Duodenal mucosa (tissue), 2 donors: ENCODE results near the gene CIAO2B.
"Not testable (repeated sequence)": the region's sequence is repeated elsewhere in the genome, so short reads cannot be mapped to it uniquely, and the experiment has no call there.

ENCODE experiments used
- H3K27ac ChIP-seq: one replicate; pipeline ENCODE4 v1.7.0; 2013; ENCODE audit warnings: low read depth, low read length
- H3K27me3 ChIP-seq, 2 donors: one replicate each; pipeline ENCODE4 v1.7.0; 2013; ENCODE audit warnings: low read length in 2 of 2, control low read depth in 1 of 2; ENCODE audit not compliant: insufficient read depth in 2 of 2, control insufficient read depth in 1 of 2
- H3K36me3 ChIP-seq, 2 donors: one replicate each; pipeline ENCODE4 v1.7.0; 2013; ENCODE audit warnings: low read length in 2 of 2, control low read depth in 1 of 2; ENCODE audit not compliant: insufficient read depth in 2 of 2, control insufficient read depth in 1 of 2
- H3K4me1 ChIP-seq, 2 donors: one replicate each; pipeline ENCODE4 v1.7.0; 2013; ENCODE audit warnings: low read length in 2 of 2, control low read depth in 1 of 2; ENCODE audit not compliant: insufficient read depth in 2 of 2, control insufficient read depth in 1 of 2
- H3K4me3 ChIP-seq, 2 donors: one replicate each; pipeline ENCODE4 v1.7.0; 2013; ENCODE audit warnings: low read length in 2 of 2, low read depth in 1 of 2
- H3K9ac ChIP-seq, 2 donors: one replicate each; pipeline ENCODE4 v1.7.0; 2013; ENCODE audit warnings: low read length in 2 of 2, low read depth in 1 of 2
- H3K9me3 ChIP-seq, 2 donors: one replicate each; pipeline ENCODE4 v1.7.0; 2013; ENCODE audit warnings: low read length in 2 of 2, control low read depth in 1 of 2; ENCODE audit not compliant: control insufficient read depth in 1 of 2

CIAO2B gene

DNA sequence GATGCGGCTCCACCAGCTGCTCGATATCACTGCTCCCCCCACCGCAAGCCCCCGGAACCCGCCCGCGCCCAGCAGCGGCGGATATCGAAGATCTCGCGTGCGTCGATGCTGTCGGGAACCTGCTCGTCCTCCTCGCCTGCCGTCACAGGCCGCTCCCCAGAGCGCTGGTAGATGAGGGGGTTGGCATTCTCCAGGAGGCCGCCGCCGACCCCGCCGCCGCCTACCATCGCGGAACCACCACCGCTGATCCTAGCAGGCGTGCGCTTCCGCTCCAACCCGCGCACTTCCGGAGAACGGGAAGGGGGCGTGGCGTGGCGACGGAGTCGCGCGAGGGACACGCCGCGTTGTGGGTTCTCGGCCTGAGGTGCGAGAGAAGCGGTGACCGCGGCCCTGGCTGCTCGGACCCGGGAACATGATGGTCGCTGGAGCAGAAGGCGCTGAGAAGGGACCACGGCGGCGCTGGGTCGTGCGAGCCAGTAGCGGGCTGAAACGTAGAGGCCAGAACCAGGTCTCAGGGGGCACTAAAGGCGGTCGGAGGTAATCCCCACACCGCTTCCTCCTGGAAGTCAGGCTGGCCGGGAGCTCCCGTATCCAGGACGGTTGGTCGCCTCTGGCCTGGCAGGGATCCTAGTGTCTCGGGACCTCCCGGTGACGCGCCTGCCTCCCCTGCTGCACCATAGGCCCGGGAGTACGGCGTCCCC, at the start of gene CIAO2B:
Gene CIAO2B, minus strand, starts transcription at position 265 of the 701 bp plus-strand sequence. Its CDS starts 38 bp downstream, at position 227.
- H3K27me3 ChIP-seq, result no peaks in the 10 kb centered on the region
- peaks cover 19 to 29% of the 10 kb centered on the region in 2 donors for H3K36me3 ChIP-seq
- H3K9ac ChIP-seq, result peak within 1 kb of the TSS; percentile 99 to 100
- peaks cover 47 to 73% of the 10 kb centered on the region in 2 donors for H3K4me1 ChIP-seq
- H3K4me3 ChIP-seq, result peak within 1 kb of the TSS; percentile 99 to 100
- H3K27ac ChIP-seq, result peak within 1 kb of the TSS; percentile 95
- no peaks in the 10 kb centered on the region for H3K9me3 ChIP-seq

DNA sequence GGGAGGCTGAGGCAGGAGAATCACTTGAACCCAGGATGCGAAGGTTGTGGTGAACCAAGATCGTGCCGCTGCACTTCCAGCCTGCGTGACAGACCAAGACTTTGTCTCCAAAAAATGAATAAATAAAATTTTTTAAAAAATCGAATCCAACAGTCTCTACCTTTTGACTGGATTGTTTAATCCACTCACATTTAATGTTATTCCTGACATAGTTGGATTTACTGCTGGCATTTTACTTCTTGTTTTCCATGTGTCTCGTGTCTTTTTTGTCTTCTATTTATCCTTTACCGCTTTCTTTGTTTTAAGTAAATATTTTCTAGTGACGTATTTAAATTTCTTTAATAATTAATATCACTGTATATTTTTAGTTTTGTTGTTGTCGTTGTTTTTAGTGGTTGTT, 48.8 kb upstream of the CIAO2B start:
- H3K9ac ChIP-seq, result no peak overlapping the region
- no peaks in the 10 kb centered on the region for H3K4me1 ChIP-seq
- no peaks in the 10 kb centered on the region for H3K36me3 ChIP-seq
- no peaks in the 10 kb centered on the region for H3K9me3 ChIP-seq
- no peak overlapping the region for H3K4me3 ChIP-seq
- no peaks in the 10 kb centered on the region for H3K27me3 ChIP-seq
- no peak overlapping the region for H3K27ac ChIP-seq

DNA sequence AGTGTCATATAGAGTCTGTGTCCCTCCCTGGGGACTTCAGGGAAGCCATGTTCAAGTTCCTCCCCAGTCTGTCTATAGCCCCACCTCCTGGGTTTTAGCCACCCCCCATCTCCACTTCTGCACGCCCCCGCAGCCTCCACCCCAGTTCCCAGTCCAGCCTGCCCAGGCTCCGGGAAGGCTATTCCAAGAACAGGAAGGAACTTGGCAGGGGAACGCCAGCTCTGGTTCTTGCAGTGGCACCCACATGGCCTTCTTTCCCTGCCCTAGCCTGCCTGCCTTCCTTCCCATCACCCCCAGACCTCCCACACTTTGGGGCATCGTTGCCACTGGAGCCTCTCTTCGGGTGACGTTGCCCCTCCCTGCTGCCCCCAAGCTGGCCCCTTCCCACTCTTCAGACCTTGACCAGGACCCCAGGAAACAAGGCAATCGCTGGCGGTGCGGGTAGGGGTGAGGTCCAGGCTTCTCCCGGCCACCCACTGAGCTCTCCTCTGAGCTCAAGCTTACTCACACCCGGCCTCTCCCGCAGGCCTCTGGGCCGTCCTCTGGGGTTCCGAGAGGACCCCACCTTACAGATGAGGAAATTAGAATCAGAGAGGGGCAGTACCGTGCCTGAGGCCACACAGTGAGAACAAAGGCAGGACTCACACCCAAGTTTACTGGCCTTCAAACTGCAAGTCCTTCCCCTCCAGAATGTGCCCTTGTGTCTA, 45.0 kb upstream of the CIAO2B start:
- no peak overlapping the region for H3K4me3 ChIP-seq
- no peak overlapping the region for H3K9ac ChIP-seq
- no peaks in the 10 kb centered on the region for H3K9me3 ChIP-seq
- H3K36me3 ChIP-seq, result no peaks in the 10 kb centered on the region
- H3K4me1 ChIP-seq, result peaks cover 0 to 15% of the 10 kb centered on the region in 2 donors
- H3K27ac ChIP-seq, result no peak overlapping the region
- no peaks in the 10 kb centered on the region for H3K27me3 ChIP-seq

DNA sequence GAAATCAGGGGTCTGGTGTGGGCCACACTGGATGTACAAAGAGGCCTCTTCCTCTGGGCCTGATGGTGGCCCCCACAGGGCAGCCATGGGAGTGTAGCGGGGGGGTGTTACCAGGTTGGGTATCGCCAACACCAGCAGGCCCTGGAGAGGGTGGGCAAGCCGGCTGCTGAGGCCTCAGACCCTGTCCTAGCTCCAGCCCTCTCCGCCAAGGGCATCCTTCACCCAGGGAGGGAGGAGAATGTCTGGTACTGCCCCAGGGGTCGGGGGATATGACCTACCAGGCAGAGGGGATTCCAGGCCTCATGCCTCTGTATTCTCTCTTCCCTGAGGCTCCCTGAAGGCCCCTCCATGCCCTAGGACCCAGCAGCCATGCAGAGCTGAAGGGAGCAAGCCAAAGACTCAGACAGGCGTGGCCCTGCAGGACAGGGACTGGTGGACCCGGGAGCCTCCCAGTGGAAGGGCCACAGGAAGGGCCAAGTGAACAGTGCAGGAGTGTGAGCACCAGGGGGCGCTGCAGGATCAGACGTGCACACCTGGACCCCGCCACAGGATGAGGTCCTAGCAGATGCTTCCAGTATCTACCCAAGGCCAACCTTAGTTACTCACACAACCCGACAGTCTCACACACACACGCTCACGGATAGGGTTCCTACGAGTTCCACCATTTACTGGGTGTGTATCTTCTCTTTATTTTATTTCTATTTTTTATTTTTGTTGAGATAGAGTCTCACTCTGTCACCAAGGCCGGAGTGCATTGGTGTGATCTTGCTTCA, 43.3 kb upstream of the CIAO2B start:
- H3K27ac ChIP-seq, result no peak overlapping the region
- H3K27me3 ChIP-seq, result no peaks in the 10 kb centered on the region
- no peak overlapping the region for H3K4me3 ChIP-seq
- no peaks in the 10 kb centered on the region for H3K9me3 ChIP-seq
- H3K9ac ChIP-seq, result peak overlapping the region in 1 of 2 donors; percentile 25
- peaks cover 0 to 4% of the 10 kb centered on the region in 2 donors for H3K36me3 ChIP-seq
- H3K4me1 ChIP-seq, result peaks cover 0 to 15% of the 10 kb centered on the region in 2 donors

DNA sequence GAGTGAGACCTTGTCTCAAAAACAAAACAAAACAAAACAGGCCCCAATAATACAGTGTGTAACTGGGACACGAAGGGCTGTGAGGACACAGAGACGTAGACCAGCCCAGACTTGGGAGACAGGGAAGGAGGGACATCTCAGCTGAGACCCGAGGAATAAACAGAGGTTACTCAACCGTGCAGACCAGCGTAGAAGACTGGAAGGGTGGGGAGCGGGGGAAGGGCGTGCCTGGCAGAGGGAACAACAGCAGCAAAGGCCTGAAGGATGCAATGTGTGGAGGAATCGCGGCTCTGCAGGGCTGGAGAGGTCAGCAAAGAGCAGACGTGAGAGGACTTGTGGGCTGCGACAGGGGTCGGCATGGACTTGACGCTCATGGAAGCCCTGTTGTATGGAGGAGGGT, 42.5 kb upstream of the CIAO2B start:
- Histone ChIP-seq H3K27ac (no peak overlapping the region), H3K4me1 (peaks cover 0 to 15% of the 10 kb centered on the region in 2 donors), H3K4me3 (no peak overlapping the region), H3K9me3 (no peaks in the 10 kb centered on the region), H3K36me3 (peaks cover 0 to 8% of the 10 kb centered on the region in 2 donors), H3K27me3 (no peaks in the 10 kb centered on the region), H3K9ac (no peak overlapping the region)

DNA sequence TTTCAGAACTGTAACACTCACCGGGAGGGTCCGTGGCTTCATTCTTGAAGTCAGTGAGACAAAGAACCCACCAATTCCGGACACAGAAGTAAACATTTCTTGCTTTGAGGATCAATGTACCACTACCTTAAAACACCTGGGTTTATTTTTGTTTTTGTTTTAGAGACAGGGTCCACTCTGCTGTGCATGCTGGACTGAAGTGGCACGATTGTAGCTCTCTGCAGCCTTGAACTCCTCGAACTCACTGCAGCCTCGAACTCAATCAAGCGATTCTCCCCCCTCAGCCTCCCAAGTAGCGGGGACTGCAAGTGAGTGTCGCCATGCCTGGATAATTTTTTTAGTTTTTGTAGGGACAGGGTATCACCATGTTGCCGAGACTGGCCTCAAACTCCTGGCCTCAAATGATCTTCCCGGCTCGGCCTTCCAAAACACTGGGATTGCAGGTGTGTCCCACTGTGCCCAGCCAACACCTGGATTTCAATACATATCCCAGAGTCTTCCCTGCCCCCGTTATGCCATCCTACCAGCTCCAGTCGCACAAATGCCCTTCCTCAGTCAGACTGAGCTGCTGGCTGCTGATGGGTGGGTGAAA, 41.2 kb upstream of the CIAO2B start:
- peaks cover 0 to 15% of the 10 kb centered on the region in 2 donors for H3K4me1 ChIP-seq
- H3K27me3 ChIP-seq, result no peaks in the 10 kb centered on the region
- H3K9ac ChIP-seq, result no peak overlapping the region
- H3K9me3 ChIP-seq, result no peaks in the 10 kb centered on the region
- no peak overlapping the region for H3K4me3 ChIP-seq
- H3K27ac ChIP-seq, result no peak overlapping the region
- H3K36me3 ChIP-seq, result peaks cover 0 to 19% of the 10 kb centered on the region in 2 donors

DNA sequence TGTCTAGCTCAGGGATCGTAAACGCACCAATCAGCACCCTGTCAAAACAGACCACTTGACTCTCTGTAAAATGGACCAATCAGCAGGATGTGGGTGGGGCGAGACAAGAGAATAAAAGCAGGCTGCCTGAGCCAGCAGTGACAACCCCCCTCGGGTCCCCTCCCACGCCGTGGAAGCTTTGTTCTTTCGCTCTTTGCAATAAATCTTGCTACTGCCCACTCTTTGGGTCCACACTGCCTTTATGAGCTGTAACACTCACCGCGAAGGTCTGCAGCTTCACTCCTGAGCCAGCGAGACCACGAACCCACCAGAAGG, 40.7 kb upstream of the CIAO2B start:
- not testable (repeated sequence) for H3K27ac ChIP-seq, H3K4me3 ChIP-seq, H3K9me3 ChIP-seq, H3K27me3 ChIP-seq, H3K9ac ChIP-seq
- Histone ChIP-seq H3K36me3 (peaks cover 0 to 21% of the 10 kb centered on the region in 2 donors), H3K4me1 (peaks cover 0 to 15% of the 10 kb centered on the region in 2 donors)

DNA sequence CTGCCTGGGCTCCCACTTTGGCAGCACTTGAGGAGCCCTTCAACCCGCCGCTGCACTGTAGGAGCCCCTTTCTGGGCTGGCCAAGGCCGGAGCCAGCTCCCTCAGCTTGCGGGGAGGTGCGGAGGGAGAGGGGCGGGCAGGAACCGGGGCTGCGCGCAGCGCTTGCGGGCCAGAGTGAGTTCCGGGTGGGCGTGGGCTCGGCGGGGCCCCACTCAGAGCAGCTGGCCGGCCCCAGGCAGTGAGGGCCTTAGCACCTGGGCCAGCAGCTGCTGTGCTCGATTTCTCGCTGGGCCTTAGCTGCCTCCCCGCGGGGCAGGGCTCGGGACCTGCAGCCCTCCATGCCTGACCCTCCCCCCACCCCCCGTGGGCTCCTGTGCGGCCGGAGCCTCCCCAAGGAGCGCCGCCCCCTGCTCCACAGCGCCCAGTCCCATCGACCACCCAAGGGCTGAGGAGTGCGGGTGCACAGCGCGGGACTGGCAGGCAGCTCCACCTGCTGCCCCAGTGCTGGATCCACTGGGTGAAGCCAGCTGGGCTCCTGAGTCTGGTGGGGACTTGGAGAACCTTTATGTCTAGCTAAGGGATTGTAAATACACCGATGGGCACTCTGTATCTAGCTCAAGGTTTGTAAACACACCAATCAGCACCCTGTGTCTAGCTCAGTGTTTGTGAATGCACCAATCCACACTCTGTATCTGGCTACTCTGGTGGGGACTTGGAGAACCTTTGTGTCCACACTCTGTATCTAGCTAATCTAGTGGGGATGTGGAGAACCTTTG, 40.1 kb upstream of the CIAO2B start:
- Histone ChIP-seq H3K4me1 (peaks cover 0 to 15% of the 10 kb centered on the region in 2 donors), H3K36me3 (peaks cover under 1 to 21% of the 10 kb centered on the region in 2 donors)
- H3K9ac ChIP-seq, H3K4me3 ChIP-seq, H3K27me3 ChIP-seq, H3K27ac ChIP-seq, H3K9me3 ChIP-seq: not testable (repeated sequence)

DNA sequence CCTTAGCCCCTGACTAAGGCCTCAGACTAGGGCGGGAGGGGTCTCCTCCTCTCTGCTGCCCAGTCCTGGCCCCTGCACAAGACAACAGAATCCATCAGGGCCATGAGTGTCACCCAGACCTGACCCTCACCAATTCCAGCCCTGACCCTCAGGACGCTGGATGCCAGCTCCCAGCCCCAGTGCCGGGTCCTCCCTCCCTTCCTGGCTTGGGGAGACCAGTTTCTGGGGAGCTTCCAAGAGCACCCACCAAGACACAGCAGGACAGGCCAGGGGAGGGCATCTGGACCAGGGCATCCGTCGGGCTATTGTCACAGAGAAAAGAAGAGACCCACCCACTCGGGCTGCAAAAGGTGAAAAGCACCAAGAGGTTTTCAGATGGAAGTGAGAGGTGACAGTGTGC, 39.5 kb upstream of the CIAO2B start:
- no peak overlapping the region for H3K9ac ChIP-seq

More for the DNA sequence above, 39.5 kb upstream of the CIAO2B start:
- Histone ChIP-seq H3K9me3 (no peaks in the 10 kb centered on the region), H3K27me3 (no peaks in the 10 kb centered on the region), H3K4me1 (peaks cover 0 to 15% of the 10 kb centered on the region in 2 donors), H3K27ac (no peak overlapping the region), H3K4me3 (no peak overlapping the region), H3K36me3 (peaks cover 3 to 24% of the 10 kb centered on the region in 2 donors)
